Measurements from ENCODE around the gene CFAP46. TPM values are rescaled to one million over a fixed set of nuclear protein-coding genes. Genes with fewer than 3 reads are reported as not detected.

Gene CFAP46
- total RNA-seq, 1 experiment from 2014 or later: 1.6 TPM

- POLR2A ChIA-PET: no interaction called here
- DNase-seq (ENCODE audit: low read depth, low spot score) (no peak), ATAC-seq (no peak)
- no TSS peak for BruUV-seq (replicated peaks)
- Histone ChIP-seq H3K27ac (ENCODE audit: low read length) (no peak overlapping the region), H3K9me3 (ENCODE audit: control insufficient read depth, insufficient read depth, low read depth, low read length) (no peaks in the 10 kb centered on the region), H3K27me3 (ENCODE audit: control insufficient read depth, insufficient read depth, low read length) (peaks cover 3% of the 10 kb centered on the region), H3K4me3 (ENCODE audit: low read depth in 2 of 2, low read length in 2 of 2) (no peak overlapping the region), H3K4me1 (ENCODE audit: control insufficient read depth, insufficient read depth, low read length) (peaks cover 8% of the 10 kb centered on the region), H3K36me3 (ENCODE audit: control insufficient read depth, insufficient read depth, low read length) (no peaks in the 10 kb centered on the region)
- intact Hi-C loops (cut with micrococcal nuclease; ENCODE audit: unreplicated experiment) (no loop called here), in situ Hi-C loops (cut with HindIII; ENCODE audit: low pct_unique_long_range_greater_than_20kb, low sequenced_read_pairs) (no loop called here)
- TF ChIP-seq POLR2AphosphoS5 (IDR thresholded peaks at IDR 0.05; ENCODE audit: low read depth, low read length) (no peak; the same call in 1 of the 2 replicates), TCF7L2 (IDR thresholded peaks at IDR 0.05; ENCODE audit: low read depth, low read length) (no peak), CTCF (IDR thresholded peaks at IDR 0.05) (no peak), SIN3A (IDR thresholded peaks at IDR 0.05; ENCODE audit: borderline replicate concordance, insufficient read depth, low read depth, low read length) (no peak)
- TF ChIP-seq, protein P1, sequence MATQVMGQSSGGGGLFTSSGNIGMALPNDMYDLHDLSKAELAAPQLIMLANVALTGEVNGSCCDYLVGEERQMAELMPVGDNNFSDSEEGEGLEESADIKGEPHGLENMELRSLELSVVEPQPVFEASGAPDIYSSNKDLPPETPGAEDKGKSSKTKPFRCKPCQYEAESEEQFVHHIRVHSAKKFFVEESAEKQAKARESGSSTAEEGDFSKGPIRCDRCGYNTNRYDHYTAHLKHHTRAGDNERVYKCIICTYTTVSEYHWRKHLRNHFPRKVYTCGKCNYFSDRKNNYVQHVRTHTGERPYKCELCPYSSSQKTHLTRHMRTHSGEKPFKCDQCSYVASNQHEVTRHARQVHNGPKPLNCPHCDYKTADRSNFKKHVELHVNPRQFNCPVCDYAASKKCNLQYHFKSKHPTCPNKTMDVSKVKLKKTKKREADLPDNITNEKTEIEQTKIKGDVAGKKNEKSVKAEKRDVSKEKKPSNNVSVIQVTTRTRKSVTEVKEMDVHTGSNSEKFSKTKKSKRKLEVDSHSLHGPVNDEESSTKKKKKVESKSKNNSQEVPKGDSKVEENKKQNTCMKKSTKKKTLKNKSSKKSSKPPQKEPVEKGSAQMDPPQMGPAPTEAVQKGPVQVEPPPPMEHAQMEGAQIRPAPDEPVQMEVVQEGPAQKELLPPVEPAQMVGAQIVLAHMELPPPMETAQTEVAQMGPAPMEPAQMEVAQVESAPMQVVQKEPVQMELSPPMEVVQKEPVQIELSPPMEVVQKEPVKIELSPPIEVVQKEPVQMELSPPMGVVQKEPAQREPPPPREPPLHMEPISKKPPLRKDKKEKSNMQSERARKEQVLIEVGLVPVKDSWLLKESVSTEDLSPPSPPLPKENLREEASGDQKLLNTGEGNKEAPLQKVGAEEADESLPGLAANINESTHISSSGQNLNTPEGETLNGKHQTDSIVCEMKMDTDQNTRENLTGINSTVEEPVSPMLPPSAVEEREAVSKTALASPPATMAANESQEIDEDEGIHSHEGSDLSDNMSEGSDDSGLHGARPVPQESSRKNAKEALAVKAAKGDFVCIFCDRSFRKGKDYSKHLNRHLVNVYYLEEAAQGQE (IDR thresholded peaks at IDR 0.05; ENCODE audit: insufficient read depth in 1 of 2, low read depth in 2 of 2, low read length in 1 of 2): no peak
- CTCF ChIA-PET: interaction anchor here (0.6 kb wide), 1 partner anchor 47 kb away, joined by 3 read pairs; no protein-coding TSS in a partner anchor
Measured at GRCh38 chr10:132958883-132959558, 16.7 kb upstream of the CFAP46 start.

DNA sequence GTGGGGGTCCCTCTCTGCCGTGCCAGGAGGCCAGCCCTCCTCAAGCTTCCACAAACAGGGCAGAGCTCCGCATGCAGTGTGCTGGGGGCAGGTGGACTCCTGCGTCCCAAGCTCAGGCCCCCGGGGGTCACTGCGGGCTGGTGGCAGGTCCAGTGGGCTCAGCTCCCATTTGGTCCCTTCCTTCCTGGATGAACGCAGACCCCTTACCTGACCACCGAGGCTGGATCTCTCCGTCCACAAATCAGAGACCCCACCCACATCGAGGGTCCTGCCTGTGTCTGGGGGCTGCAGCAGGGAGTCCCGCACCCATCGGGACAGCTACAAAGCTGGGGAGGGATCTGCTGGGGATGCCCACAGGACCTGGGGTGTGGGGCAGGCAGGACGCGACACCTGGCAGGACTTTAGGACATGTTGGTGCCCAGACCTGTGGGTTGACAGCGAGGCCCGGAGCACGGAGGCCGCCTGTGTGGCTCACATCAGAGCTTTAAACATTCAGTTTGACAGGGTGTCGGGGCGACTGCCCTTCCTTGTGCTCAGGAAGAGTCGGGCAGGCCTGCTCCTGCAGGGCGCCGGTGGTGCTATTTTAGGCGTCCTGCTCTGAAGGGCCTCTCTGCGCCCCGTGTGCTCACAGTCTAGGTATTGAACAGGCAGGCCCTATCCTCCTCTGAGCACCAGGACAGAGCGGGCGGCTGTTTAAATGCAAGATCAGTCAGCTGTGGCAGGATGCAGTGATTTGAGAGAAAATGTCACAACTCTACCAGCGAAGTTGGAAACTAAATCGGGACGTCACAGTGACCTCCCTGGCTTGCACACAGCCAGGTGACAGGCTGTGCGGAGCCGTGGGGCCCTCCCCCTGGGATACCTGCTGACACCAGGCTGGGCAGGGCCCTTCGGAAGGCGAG, 15.9 kb upstream of the CFAP46 start:
- ChIA-PET POLR2A (no interaction called here), CTCF (no interaction called here)
- no peak overlapping the region for H3K27ac ChIP-seq (ENCODE audit: low read length)
- H3K36me3 ChIP-seq (ENCODE audit: control insufficient read depth, insufficient read depth, low read length): no peaks in the 10 kb centered on the region
- peaks cover 6% of the 10 kb centered on the region for H3K4me1 ChIP-seq (ENCODE audit: control insufficient read depth, insufficient read depth, low read length)
- TF ChIP-seq TCF7L2 (IDR thresholded peaks at IDR 0.05; ENCODE audit: low read depth, low read length): no peak
- ATAC-seq: no peak
- no peak for DNase-seq (ENCODE audit: low read depth, low spot score)
- no TSS peak for BruUV-seq (replicated peaks)
- H3K4me3 ChIP-seq (ENCODE audit: low read depth in 2 of 2, low read length in 2 of 2): no peak overlapping the region
- H3K27me3 ChIP-seq (ENCODE audit: control insufficient read depth, insufficient read depth, low read length): peaks cover 6% of the 10 kb centered on the region
- intact Hi-C loops (cut with micrococcal nuclease; ENCODE audit: unreplicated experiment): no loop called here
- in situ Hi-C loops (cut with HindIII; ENCODE audit: low pct_unique_long_range_greater_than_20kb, low sequenced_read_pairs): no loop called here
- H3K9me3 ChIP-seq (ENCODE audit: control insufficient read depth, insufficient read depth, low read depth, low read length): no peaks in the 10 kb centered on the region

All from Panc1 (cell line).